OCI-LY1 (cell line): ENCODE data around the gene EFEMP1.

Experiments
- EZH2 ChIP-seq: fragments of 200-600 bp; sonication (generic), shearing (Covaris generic); IDR thresholded peaks from 2 replicates; pipeline ENCODE4 v1.8.0; 2017; ENCODE audit warnings: borderline replicate concordance, mixed run types, mild to moderate bottlenecking, antibody characterized with exemption, low read length, moderate library complexity, mixed read lengths
- TF ChIP-seq, protein P1 (sequence below): fragments of 200-600 bp; sonication (generic), shearing (Covaris generic); IDR thresholded peaks from 2 replicates; pipeline ENCODE4 v1.5.1; 2017; ENCODE audit warnings: mild to moderate bottlenecking, antibody characterized with exemption, low read length, moderate library complexity, mixed read lengths

GRCh38 chr2:55923982-55924321, 370 bp upstream of the EFEMP1 start:
- TF ChIP-seq, protein P1, sequence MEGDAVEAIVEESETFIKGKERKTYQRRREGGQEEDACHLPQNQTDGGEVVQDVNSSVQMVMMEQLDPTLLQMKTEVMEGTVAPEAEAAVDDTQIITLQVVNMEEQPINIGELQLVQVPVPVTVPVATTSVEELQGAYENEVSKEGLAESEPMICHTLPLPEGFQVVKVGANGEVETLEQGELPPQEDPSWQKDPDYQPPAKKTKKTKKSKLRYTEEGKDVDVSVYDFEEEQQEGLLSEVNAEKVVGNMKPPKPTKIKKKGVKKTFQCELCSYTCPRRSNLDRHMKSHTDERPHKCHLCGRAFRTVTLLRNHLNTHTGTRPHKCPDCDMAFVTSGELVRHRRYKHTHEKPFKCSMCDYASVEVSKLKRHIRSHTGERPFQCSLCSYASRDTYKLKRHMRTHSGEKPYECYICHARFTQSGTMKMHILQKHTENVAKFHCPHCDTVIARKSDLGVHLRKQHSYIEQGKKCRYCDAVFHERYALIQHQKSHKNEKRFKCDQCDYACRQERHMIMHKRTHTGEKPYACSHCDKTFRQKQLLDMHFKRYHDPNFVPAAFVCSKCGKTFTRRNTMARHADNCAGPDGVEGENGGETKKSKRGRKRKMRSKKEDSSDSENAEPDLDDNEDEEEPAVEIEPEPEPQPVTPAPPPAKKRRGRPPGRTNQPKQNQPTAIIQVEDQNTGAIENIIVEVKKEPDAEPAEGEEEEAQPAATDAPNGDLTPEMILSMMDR, result no peak
- no peak for TF ChIP-seq EZH2
